ENCODE results near the gene ST3GAL4. TPM values are rescaled to one million over a fixed set of nuclear protein-coding genes. Genes with fewer than 3 reads are reported as not detected.

ST3GAL4 gene
- total and polyA plus RNA-seq, 7 experiments from 2014 or later = 2.7 to 13.4 (median 4.1) TPM

- intact Hi-C loops (cut with micrococcal nuclease) = no loop called here
- Mint-ChIP-seq H3K36me3 (peaks cover 6 to 34% (median 10%) of the 10 kb centered on the region in 5 donors), H3K27ac (no peak overlapping the region)
Observed at GRCh38 chr11:126332221-126332711, 23.2 kb upstream of the ST3GAL4 start.

GRCh38 chr11:126333142-126333541, 22.3 kb upstream of the ST3GAL4 start:
- H3K4me1 ChIP-seq (ENCODE audit: control insufficient read depth in 2 of 2, insufficient read depth in 2 of 2, low read length in 2 of 2) = peaks cover 0 to 7% of the 10 kb centered on the region in 2 donors
- no peak for ATAC-seq
- Mint-ChIP-seq H3K9me3 (no peaks in the 10 kb centered on the region), H3K4me1 (peaks cover 5 to 45% (median 9%) of the 10 kb centered on the region in 7 donors), H3K27ac (peak overlapping the region in 2 of 9 donors; percentile 4 to 16), H3K27me3 (no peaks in the 10 kb centered on the region), H3K4me3 (no peak overlapping the region), H3K36me3 (peaks cover 6 to 32% (median 8%) of the 10 kb centered on the region in 5 donors)
- no peaks in the 10 kb centered on the region for H3K9me3 ChIP-seq (ENCODE audit: control insufficient read depth in 2 of 3, low read length in 3 of 3)
- CTCF ChIA-PET = no interaction called here
- DNase-seq = no peak
- POLR2A ChIA-PET = no interaction called here
- no peak overlapping the region for H3K4me3 ChIP-seq (ENCODE audit: low read length)
- intact Hi-C loops (cut with micrococcal nuclease) = no loop called here
- H3K36me3 ChIP-seq (ENCODE audit: control insufficient read depth in 2 of 3, insufficient read depth in 3 of 3, low read length in 3 of 3) = peaks cover 0 to 62% (median 21%) of the 10 kb centered on the region in 3 experiments
- no peaks in the 10 kb centered on the region for H3K27me3 ChIP-seq (ENCODE audit: control insufficient read depth in 2 of 2, insufficient read depth in 2 of 2, low read length in 2 of 2)
- no peak overlapping the region for H3K27ac ChIP-seq (ENCODE audit: low read depth, low read length)

More at GRCh38 chr11:126332221-126332711, 23.2 kb upstream of the ST3GAL4 start:
- H3K4me1 Mint-ChIP-seq = peaks cover 11 to 52% (median 15%) of the 10 kb centered on the region in 7 donors
- H3K4me3 ChIP-seq (ENCODE audit: low read length) = no peak overlapping the region
- no peak for DNase-seq
- H3K9me3 Mint-ChIP-seq = no peaks in the 10 kb centered on the region
- H3K27ac ChIP-seq (ENCODE audit: low read depth, low read length) = no peak overlapping the region
- H3K9me3 ChIP-seq (ENCODE audit: control insufficient read depth in 2 of 3, low read length in 3 of 3) = no peaks in the 10 kb centered on the region
- peak; percentile 85 for ATAC-seq
- H3K4me1 ChIP-seq (ENCODE audit: control insufficient read depth in 2 of 2, insufficient read depth in 2 of 2, low read length in 2 of 2) = peaks cover 0 to 7% of the 10 kb centered on the region in 2 donors
- POLR2A ChIA-PET = no interaction called here
- CTCF ChIA-PET = no interaction called here
- no peaks in the 10 kb centered on the region for H3K27me3 Mint-ChIP-seq
- no peak overlapping the region for H3K4me3 Mint-ChIP-seq
- H3K36me3 ChIP-seq (ENCODE audit: control insufficient read depth in 2 of 3, insufficient read depth in 3 of 3, low read length in 3 of 3) = peaks cover 0 to 53% (median 16%) of the 10 kb centered on the region in 3 experiments
- no peaks in the 10 kb centered on the region for H3K27me3 ChIP-seq (ENCODE audit: control insufficient read depth in 2 of 2, insufficient read depth in 2 of 2, low read length in 2 of 2)

GRCh38 chr11:126334659-126335462, 20.6 kb upstream of the ST3GAL4 start:
- Histone ChIP-seq H3K27ac (ENCODE audit: low read depth, low read length) (no peak overlapping the region), H3K9me3 (ENCODE audit: control insufficient read depth in 2 of 3, low read length in 3 of 3) (no peaks in the 10 kb centered on the region), H3K27me3 (ENCODE audit: control insufficient read depth in 2 of 2, insufficient read depth in 2 of 2, low read length in 2 of 2) (no peaks in the 10 kb centered on the region), H3K4me3 (ENCODE audit: low read length) (no peak overlapping the region), H3K36me3 (ENCODE audit: control insufficient read depth in 2 of 3, insufficient read depth in 3 of 3, low read length in 3 of 3) (peaks cover 0 to 71% (median 21%) of the 10 kb centered on the region in 3 experiments), H3K4me1 (ENCODE audit: control insufficient read depth in 2 of 2, insufficient read depth in 2 of 2, low read length in 2 of 2) (no peaks in the 10 kb centered on the region)
- peak overlapping the region in 2 of 9 donors; percentile 35 to 57 for H3K27ac Mint-ChIP-seq
- H3K4me1 Mint-ChIP-seq = peaks cover 4 to 31% (median 8%) of the 10 kb centered on the region in 7 donors
- ChIA-PET POLR2A (no interaction called here), CTCF (no interaction called here)
- intact Hi-C loops (cut with micrococcal nuclease) = no loop called here
- ATAC-seq = no peak
- peaks cover 6 to 45% (median 12%) of the 10 kb centered on the region in 5 donors for H3K36me3 Mint-ChIP-seq
- no peak overlapping the region for H3K4me3 Mint-ChIP-seq
- DNase-seq = no peak
- H3K27me3 Mint-ChIP-seq = no peaks in the 10 kb centered on the region
- H3K9me3 Mint-ChIP-seq = no peaks in the 10 kb centered on the region

- no peak for DNase-seq
- intact Hi-C loops (cut with micrococcal nuclease) = no loop called here
- ChIA-PET CTCF (no interaction called here), POLR2A (no interaction called here)
- no peak overlapping the region for H3K4me3 ChIP-seq (ENCODE audit: low read length)
- Mint-ChIP-seq H3K36me3 (peaks cover 6 to 46% (median 12%) of the 10 kb centered on the region in 5 donors), H3K4me1 (peaks cover 4 to 29% (median 8%) of the 10 kb centered on the region in 7 donors), H3K4me3 (no peak overlapping the region), H3K9me3 (no peaks in the 10 kb centered on the region), H3K27me3 (no peaks in the 10 kb centered on the region), H3K27ac (no peak overlapping the region)
- peaks cover 0 to 73% (median 21%) of the 10 kb centered on the region in 3 experiments for H3K36me3 ChIP-seq (ENCODE audit: control insufficient read depth in 2 of 3, insufficient read depth in 3 of 3, low read length in 3 of 3)
- no peaks in the 10 kb centered on the region for H3K27me3 ChIP-seq (ENCODE audit: control insufficient read depth in 2 of 2, insufficient read depth in 2 of 2, low read length in 2 of 2)
- H3K4me1 ChIP-seq (ENCODE audit: control insufficient read depth in 2 of 2, insufficient read depth in 2 of 2, low read length in 2 of 2) = no peaks in the 10 kb centered on the region
- ATAC-seq = no peak
- no peaks in the 10 kb centered on the region for H3K9me3 ChIP-seq (ENCODE audit: control insufficient read depth in 2 of 3, low read length in 3 of 3)
- no peak overlapping the region for H3K27ac ChIP-seq (ENCODE audit: low read depth, low read length)
Observed at GRCh38 chr11:126335463-126335760, 20.1 kb upstream of the ST3GAL4 start.

GRCh38 chr11:126336138-126336541, 19.3 kb upstream of the ST3GAL4 start:
- POLR2A ChIA-PET = no interaction called here
- ATAC-seq = peak; percentile 47
- Histone ChIP-seq H3K27me3 (ENCODE audit: control insufficient read depth in 2 of 2, insufficient read depth in 2 of 2, low read length in 2 of 2) (no peaks in the 10 kb centered on the region), H3K9me3 (ENCODE audit: control insufficient read depth in 2 of 3, low read length in 3 of 3) (no peaks in the 10 kb centered on the region), H3K36me3 (ENCODE audit: control insufficient read depth in 2 of 3, insufficient read depth in 3 of 3, low read length in 3 of 3) (peaks cover 0 to 76% (median 21%) of the 10 kb centered on the region in 3 experiments), H3K4me1 (ENCODE audit: control insufficient read depth in 2 of 2, insufficient read depth in 2 of 2, low read length in 2 of 2) (no peaks in the 10 kb centered on the region), H3K4me3 (ENCODE audit: low read length) (no peak overlapping the region), H3K27ac (ENCODE audit: low read depth, low read length) (peak overlapping the region; percentile 17)
- CTCF ChIA-PET = interaction anchor here (1.3 kb wide), 1 partner anchor 20 kb away, joined by 3 read pairs; no protein-coding TSS in a partner anchor
- Mint-ChIP-seq H3K27me3 (no peaks in the 10 kb centered on the region), H3K27ac (peak overlapping the region in 8 of 9 donors; percentile 29 to 81 (median 68)), H3K4me1 (peaks cover 4 to 29% (median 8%) of the 10 kb centered on the region in 7 donors), H3K4me3 (no peak overlapping the region), H3K9me3 (no peaks in the 10 kb centered on the region), H3K36me3 (peaks cover 6 to 52% (median 12%) of the 10 kb centered on the region in 5 donors)
- peak in 1 of 9 donors; percentile 7 for DNase-seq
- intact Hi-C loops (cut with micrococcal nuclease) = no loop called here

- H3K9me3 ChIP-seq (ENCODE audit: control insufficient read depth in 2 of 3, low read length in 3 of 3) = no peaks in the 10 kb centered on the region
- POLR2A ChIA-PET = no interaction called here
- no peak overlapping the region for H3K4me3 ChIP-seq (ENCODE audit: low read length)
- H3K27me3 ChIP-seq (ENCODE audit: control insufficient read depth in 2 of 2, insufficient read depth in 2 of 2, low read length in 2 of 2) = no peaks in the 10 kb centered on the region
- H3K4me3 Mint-ChIP-seq = no peak overlapping the region
- DNase-seq = no peak
- H3K9me3 Mint-ChIP-seq = no peaks in the 10 kb centered on the region
- H3K36me3 ChIP-seq (ENCODE audit: control insufficient read depth in 2 of 3, insufficient read depth in 3 of 3, low read length in 3 of 3) = peaks cover 0 to 76% (median 20%) of the 10 kb centered on the region in 3 experiments
- no peaks in the 10 kb centered on the region for H3K27me3 Mint-ChIP-seq
- peak overlapping the region in 7 of 9 donors; percentile 29 to 81 (median 69) for H3K27ac Mint-ChIP-seq
- CTCF ChIA-PET = interaction anchor here (1.3 kb wide), 1 partner anchor 19 kb away, joined by 3 read pairs; no protein-coding TSS in a partner anchor
- ATAC-seq = no peak
- H3K4me1 ChIP-seq (ENCODE audit: control insufficient read depth in 2 of 2, insufficient read depth in 2 of 2, low read length in 2 of 2) = no peaks in the 10 kb centered on the region
- H3K27ac ChIP-seq (ENCODE audit: low read depth, low read length) = no peak overlapping the region
- peaks cover 6 to 52% (median 16%) of the 10 kb centered on the region in 5 donors for H3K36me3 Mint-ChIP-seq
- H3K4me1 Mint-ChIP-seq = peaks cover under 1 to 29% (median 8%) of the 10 kb centered on the region in 7 donors
- intact Hi-C loops (cut with micrococcal nuclease) = no loop called here
Observed at GRCh38 chr11:126336671-126337101, 18.8 kb upstream of the ST3GAL4 start.
